ENCODE data around the gene BLMH. TPM values are rescaled to one million over a fixed set of nuclear protein-coding genes. Genes with fewer than 3 reads are reported as not detected.

The BLMH gene
- total RNA-seq, 2 donors from 2014 or later: 37.7 to 50.9 TPM

GRCh38 chr17:30323262-30323894, 31.6 kb upstream of the BLMH start:
- DNase-seq: peak; percentile 15 to 53 (median 43)
- ATAC-seq: peak; percentile 88
- H3K9me3 ChIP-seq (ENCODE audit: control insufficient read depth, low read length, poor library complexity, severe bottlenecking): no peaks in the 10 kb centered on the region
- H3K4me3 Mint-ChIP-seq: peak overlapping the region; percentile 82
- H3K36me3 Mint-ChIP-seq (ENCODE audit: low read depth): peaks cover 3% of the 10 kb centered on the region
- H3K27ac Mint-ChIP-seq: peak overlapping the region; percentile 90
- no peaks in the 10 kb centered on the region for H3K27me3 Mint-ChIP-seq
- H3K4me1 Mint-ChIP-seq: peaks cover 30% of the 10 kb centered on the region

- DNase-seq (no peak), ATAC-seq (no peak)
- H3K27me3 Mint-ChIP-seq: no peaks in the 10 kb centered on the region
- no peaks in the 10 kb centered on the region for H3K9me3 ChIP-seq (ENCODE audit: control insufficient read depth, low read length, poor library complexity, severe bottlenecking)
- no peak overlapping the region for H3K4me3 Mint-ChIP-seq
- peaks cover 3% of the 10 kb centered on the region for H3K36me3 Mint-ChIP-seq (ENCODE audit: low read depth)
- H3K27ac Mint-ChIP-seq: no peak overlapping the region
- peaks cover 35% of the 10 kb centered on the region for H3K4me1 Mint-ChIP-seq
Measured at GRCh38 chr17:30321314-30321713, 29.6 kb upstream of the BLMH start.

GRCh38 chr17:30318155-30318554, 26.4 kb upstream of the BLMH start:
- Mint-ChIP-seq H3K36me3 (ENCODE audit: low read depth) (peaks cover 3% of the 10 kb centered on the region), H3K4me3 (no peak overlapping the region), H3K27me3 (no peaks in the 10 kb centered on the region), H3K27ac (no peak overlapping the region), H3K4me1 (peaks cover 19% of the 10 kb centered on the region)
- DNase-seq (no peak), ATAC-seq (no peak)
- H3K9me3 ChIP-seq (ENCODE audit: control insufficient read depth, low read length, poor library complexity, severe bottlenecking): no peaks in the 10 kb centered on the region

GRCh38 chr17:30316736-30317135, 25.0 kb upstream of the BLMH start:
- no peak for DNase-seq
- Mint-ChIP-seq H3K36me3 (ENCODE audit: low read depth) (peaks cover 3% of the 10 kb centered on the region), H3K4me1 (peaks cover 18% of the 10 kb centered on the region), H3K27ac (no peak overlapping the region), H3K27me3 (no peaks in the 10 kb centered on the region), H3K4me3 (no peak overlapping the region)
- H3K9me3 ChIP-seq (ENCODE audit: control insufficient read depth, low read length, poor library complexity, severe bottlenecking): no peaks in the 10 kb centered on the region
- ATAC-seq: no peak

DNA sequence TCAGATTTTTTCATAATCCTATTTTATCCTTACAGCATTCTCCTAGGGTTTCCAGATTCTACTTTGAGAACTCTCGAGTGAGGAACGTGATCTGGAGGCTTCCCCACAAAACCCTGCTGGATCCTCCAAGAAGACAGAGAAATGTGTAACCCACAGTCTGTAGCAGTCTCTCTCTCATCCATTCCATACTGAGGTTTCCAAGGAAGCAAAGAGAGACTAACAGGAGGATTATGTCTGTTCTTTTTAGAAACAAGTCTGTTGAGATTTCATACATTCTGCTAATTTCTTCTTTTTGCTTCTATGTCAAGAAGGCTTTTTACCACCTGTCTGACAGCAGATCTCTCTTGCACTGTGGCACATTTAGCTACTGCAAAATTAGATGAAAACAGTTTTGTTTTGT, 23.4 kb upstream of the BLMH start:
- Mint-ChIP-seq H3K4me3 (peak overlapping the region; percentile 39), H3K4me1 (peaks cover 15% of the 10 kb centered on the region), H3K27ac (no peak overlapping the region), H3K27me3 (no peaks in the 10 kb centered on the region), H3K36me3 (ENCODE audit: low read depth) (peaks cover 3% of the 10 kb centered on the region)
- no peak for ATAC-seq
- no peaks in the 10 kb centered on the region for H3K9me3 ChIP-seq (ENCODE audit: control insufficient read depth, low read length, poor library complexity, severe bottlenecking)
- no peak for DNase-seq

GRCh38 chr17:30314474-30314873, 22.7 kb upstream of the BLMH start:
- DNase-seq (no peak), ATAC-seq (no peak)
- Mint-ChIP-seq H3K27ac (no peak overlapping the region), H3K4me3 (no peak overlapping the region), H3K36me3 (ENCODE audit: low read depth) (peaks cover 1% of the 10 kb centered on the region), H3K27me3 (no peaks in the 10 kb centered on the region), H3K4me1 (peaks cover 15% of the 10 kb centered on the region)
- H3K9me3 ChIP-seq (ENCODE audit: control insufficient read depth, low read length, poor library complexity, severe bottlenecking): no peaks in the 10 kb centered on the region

- no peak overlapping the region for H3K27ac Mint-ChIP-seq
- H3K36me3 Mint-ChIP-seq (ENCODE audit: low read depth): no peaks in the 10 kb centered on the region
- peaks cover 12% of the 10 kb centered on the region for H3K4me1 Mint-ChIP-seq
- H3K27me3 Mint-ChIP-seq: no peaks in the 10 kb centered on the region
- ATAC-seq (no peak), DNase-seq (no peak)
- no peak overlapping the region for H3K4me3 Mint-ChIP-seq
- H3K9me3 ChIP-seq (ENCODE audit: control insufficient read depth, low read length, poor library complexity, severe bottlenecking): no peaks in the 10 kb centered on the region
Measured at GRCh38 chr17:30312226-30312625, 20.5 kb upstream of the BLMH start.

DNA sequence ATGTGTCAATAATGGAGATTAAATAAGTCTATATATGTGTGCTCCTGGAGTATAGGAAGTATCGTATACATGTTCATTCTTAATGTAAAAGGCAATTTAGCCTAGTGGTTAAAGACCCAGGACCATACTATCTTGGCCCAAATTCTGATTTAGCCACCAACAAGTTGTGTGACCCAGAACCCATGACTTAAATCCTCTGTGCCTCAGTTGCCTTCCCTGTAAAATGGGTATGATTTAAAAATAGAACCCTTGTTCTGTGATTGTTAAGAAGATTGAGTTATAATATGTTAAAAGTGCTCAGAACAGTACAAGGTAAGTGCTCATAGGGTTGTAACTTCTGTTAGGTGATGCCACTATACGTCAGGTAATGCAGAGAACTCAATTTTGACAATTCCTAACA, 18.8 kb upstream of the BLMH start:
- Mint-ChIP-seq H3K4me3 (no peak overlapping the region), H3K36me3 (ENCODE audit: low read depth) (no peaks in the 10 kb centered on the region), H3K27ac (no peak overlapping the region), H3K27me3 (no peaks in the 10 kb centered on the region), H3K4me1 (peaks cover 14% of the 10 kb centered on the region)
- no peaks in the 10 kb centered on the region for H3K9me3 ChIP-seq (ENCODE audit: control insufficient read depth, low read length, poor library complexity, severe bottlenecking)
- ATAC-seq (no peak), DNase-seq (no peak)

GRCh38 chr17:30309591-30309990, 17.8 kb upstream of the BLMH start:
- Mint-ChIP-seq H3K4me3 (no peak overlapping the region), H3K4me1 (peaks cover 8% of the 10 kb centered on the region), H3K36me3 (ENCODE audit: low read depth) (no peaks in the 10 kb centered on the region), H3K27ac (no peak overlapping the region), H3K27me3 (no peaks in the 10 kb centered on the region)
- ATAC-seq (no peak), DNase-seq (no peak)
- H3K9me3 ChIP-seq (ENCODE audit: control insufficient read depth, low read length, poor library complexity, severe bottlenecking): no peaks in the 10 kb centered on the region

DNA sequence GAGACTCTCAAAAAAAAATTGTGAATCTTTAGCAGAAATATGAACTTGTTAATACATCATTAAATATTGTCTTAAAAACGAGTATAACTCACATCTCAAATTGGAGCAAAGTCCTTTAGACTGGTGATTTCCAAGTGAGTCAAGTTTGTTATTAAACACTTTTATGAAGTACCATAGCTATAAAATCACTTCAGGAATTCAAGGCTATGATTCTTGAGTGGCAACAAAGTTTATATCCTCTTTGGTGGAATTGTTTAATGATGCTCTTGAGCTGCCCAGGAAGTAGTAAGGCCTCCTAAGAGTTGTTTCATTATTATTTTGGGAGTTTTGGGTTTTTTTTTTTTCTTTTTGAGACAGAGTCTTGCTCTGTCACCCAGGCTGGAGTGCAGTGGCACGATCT, 16.7 kb upstream of the BLMH start:
- no peaks in the 10 kb centered on the region for H3K9me3 ChIP-seq (ENCODE audit: control insufficient read depth, low read length, poor library complexity, severe bottlenecking)
- ATAC-seq: no peak
- DNase-seq: no peak
- H3K4me3 Mint-ChIP-seq: no peak overlapping the region
- no peaks in the 10 kb centered on the region for H3K27me3 Mint-ChIP-seq
- H3K36me3 Mint-ChIP-seq (ENCODE audit: low read depth): no peaks in the 10 kb centered on the region
- H3K27ac Mint-ChIP-seq: no peak overlapping the region
- H3K4me1 Mint-ChIP-seq: peaks cover 8% of the 10 kb centered on the region

- peaks cover 5% of the 10 kb centered on the region for H3K4me1 Mint-ChIP-seq
- DNase-seq: no peak
- H3K9me3 ChIP-seq (ENCODE audit: control insufficient read depth, low read length, poor library complexity, severe bottlenecking): no peaks in the 10 kb centered on the region
- H3K27me3 Mint-ChIP-seq: no peaks in the 10 kb centered on the region
- no peak for ATAC-seq
- no peaks in the 10 kb centered on the region for H3K36me3 Mint-ChIP-seq (ENCODE audit: low read depth)
- H3K4me3 Mint-ChIP-seq: no peak overlapping the region
- H3K27ac Mint-ChIP-seq: no peak overlapping the region
Measured at GRCh38 chr17:30304778-30305177, 13.0 kb upstream of the BLMH start.

GRCh38 chr17:30302241-30302640, 10.5 kb upstream of the BLMH start:
- no peak for ATAC-seq
- H3K36me3 Mint-ChIP-seq (ENCODE audit: low read depth): no peaks in the 10 kb centered on the region
- H3K4me3 Mint-ChIP-seq: no peak overlapping the region
- no peak overlapping the region for H3K27ac Mint-ChIP-seq
- no peak for DNase-seq
- peaks cover 5% of the 10 kb centered on the region for H3K4me1 Mint-ChIP-seq
- H3K27me3 Mint-ChIP-seq: no peaks in the 10 kb centered on the region
- H3K9me3 ChIP-seq (ENCODE audit: control insufficient read depth, low read length, poor library complexity, severe bottlenecking): no peaks in the 10 kb centered on the region

GRCh38 chr17:30300818-30301217, 9.1 kb upstream of the BLMH start:
- ATAC-seq (no peak), DNase-seq (no peak)
- Mint-ChIP-seq H3K4me3 (no peak overlapping the region), H3K27me3 (no peaks in the 10 kb centered on the region), H3K27ac (no peak overlapping the region), H3K4me1 (peaks cover 4% of the 10 kb centered on the region), H3K36me3 (ENCODE audit: low read depth) (no peaks in the 10 kb centered on the region)
- H3K9me3 ChIP-seq (ENCODE audit: control insufficient read depth, low read length, poor library complexity, severe bottlenecking): no peaks in the 10 kb centered on the region

- Mint-ChIP-seq H3K36me3 (ENCODE audit: low read depth) (no peaks in the 10 kb centered on the region), H3K27ac (no peak overlapping the region), H3K4me1 (peaks cover 2% of the 10 kb centered on the region), H3K27me3 (no peaks in the 10 kb centered on the region), H3K4me3 (no peak overlapping the region)
- ATAC-seq (no peak), DNase-seq (no peak)
- H3K9me3 ChIP-seq (ENCODE audit: control insufficient read depth, low read length, poor library complexity, severe bottlenecking): no peaks in the 10 kb centered on the region
Measured at GRCh38 chr17:30299000-30299399, 7.3 kb upstream of the BLMH start.

All from T-helper 17 cell (primary cell).